Neural crest cell (in vitro differentiated cells): Measurements from ENCODE around the gene AFDN. TPM values are rescaled to one million over a fixed set of nuclear protein-coding genes. Genes with fewer than 3 reads are reported as not detected.
A peak's percentile ranks its signal among the peaks of the same experiment; 100 is the strongest.

ENCODE experiments used
- DNase-seq: peaks from one replicate; pipeline ENCODE4 v3.0.0; 2021; ENCODE audit warnings: low read depth, mixed read lengths, low spot score
- H3K27ac Mint-ChIP-seq: one replicate; pipeline ENCODE4 v1.8.0; 2021; ENCODE audit warnings: mild to moderate bottlenecking, mixed read lengths; ENCODE audit not compliant: unreplicated experiment
- H3K27me3 Mint-ChIP-seq: 2 replicates; pipeline ENCODE4 v1.8.0; 2021; ENCODE audit warnings: low read depth, mild to moderate bottlenecking, mixed read lengths
- H3K36me3 Mint-ChIP-seq: 2 replicates; pipeline ENCODE4 v1.8.0; 2021; ENCODE audit warnings: low read depth, mild to moderate bottlenecking, mixed read lengths
- H3K4me1 Mint-ChIP-seq: 2 replicates; pipeline ENCODE4 v1.8.0; 2021; ENCODE audit warnings: mixed read lengths
- H3K4me3 Mint-ChIP-seq: one replicate; pipeline ENCODE4 v1.8.0; 2021; ENCODE audit warnings: mild to moderate bottlenecking, mixed read lengths
- H3K9me3 Mint-ChIP-seq: 2 replicates; pipeline ENCODE4 v1.8.0; 2021; ENCODE audit warnings: mixed read lengths
- total RNA-seq: library from RNA; stranded (reverse); gene quantifications from 2 replicates; pipeline ENCODE4 v1.2.1, GENCODE V29; 2021
- TF ChIP-seq, protein P1 (sequence below): fragments of 200-600 bp; sonication (generic); conservative IDR thresholded peaks from 2 replicates; pipeline ENCODE4 v1.5.0; 2021; ENCODE audit warnings: antibody characterized with exemption, mild to moderate bottlenecking

Gene AFDN
- total RNA-seq, 1 donor from 2014 or later = 143 TPM

DNA sequence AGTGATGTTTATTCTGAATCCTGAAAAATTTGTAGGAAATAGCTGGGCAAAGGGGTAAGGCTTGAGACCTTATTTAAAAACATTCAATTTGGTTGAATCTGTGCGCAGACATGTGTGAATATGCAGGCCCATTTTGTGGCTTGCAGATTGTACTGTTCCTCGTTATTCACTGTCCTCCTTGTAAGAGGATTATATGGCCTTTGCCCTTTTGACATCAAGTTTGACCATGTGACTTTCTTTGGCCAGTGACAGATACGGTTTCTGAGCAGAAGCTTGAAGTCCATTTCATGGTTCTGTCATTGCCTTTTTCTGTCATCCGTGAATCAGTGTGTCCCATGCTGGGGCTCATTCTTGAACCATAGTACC lies 13.4 kb downstream of the AFDN start:
- no peak overlapping the region for H3K4me3 Mint-ChIP-seq
- no peak overlapping the region for H3K27ac Mint-ChIP-seq
- no peaks in the 10 kb centered on the region for H3K27me3 Mint-ChIP-seq
- no peaks in the 10 kb centered on the region for H3K36me3 Mint-ChIP-seq
- H3K9me3 Mint-ChIP-seq = no peaks in the 10 kb centered on the region
- no peak for DNase-seq
- peaks cover 16% of the 10 kb centered on the region for H3K4me1 Mint-ChIP-seq
- TF ChIP-seq, protein P1, sequence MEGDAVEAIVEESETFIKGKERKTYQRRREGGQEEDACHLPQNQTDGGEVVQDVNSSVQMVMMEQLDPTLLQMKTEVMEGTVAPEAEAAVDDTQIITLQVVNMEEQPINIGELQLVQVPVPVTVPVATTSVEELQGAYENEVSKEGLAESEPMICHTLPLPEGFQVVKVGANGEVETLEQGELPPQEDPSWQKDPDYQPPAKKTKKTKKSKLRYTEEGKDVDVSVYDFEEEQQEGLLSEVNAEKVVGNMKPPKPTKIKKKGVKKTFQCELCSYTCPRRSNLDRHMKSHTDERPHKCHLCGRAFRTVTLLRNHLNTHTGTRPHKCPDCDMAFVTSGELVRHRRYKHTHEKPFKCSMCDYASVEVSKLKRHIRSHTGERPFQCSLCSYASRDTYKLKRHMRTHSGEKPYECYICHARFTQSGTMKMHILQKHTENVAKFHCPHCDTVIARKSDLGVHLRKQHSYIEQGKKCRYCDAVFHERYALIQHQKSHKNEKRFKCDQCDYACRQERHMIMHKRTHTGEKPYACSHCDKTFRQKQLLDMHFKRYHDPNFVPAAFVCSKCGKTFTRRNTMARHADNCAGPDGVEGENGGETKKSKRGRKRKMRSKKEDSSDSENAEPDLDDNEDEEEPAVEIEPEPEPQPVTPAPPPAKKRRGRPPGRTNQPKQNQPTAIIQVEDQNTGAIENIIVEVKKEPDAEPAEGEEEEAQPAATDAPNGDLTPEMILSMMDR = no peak

DNA sequence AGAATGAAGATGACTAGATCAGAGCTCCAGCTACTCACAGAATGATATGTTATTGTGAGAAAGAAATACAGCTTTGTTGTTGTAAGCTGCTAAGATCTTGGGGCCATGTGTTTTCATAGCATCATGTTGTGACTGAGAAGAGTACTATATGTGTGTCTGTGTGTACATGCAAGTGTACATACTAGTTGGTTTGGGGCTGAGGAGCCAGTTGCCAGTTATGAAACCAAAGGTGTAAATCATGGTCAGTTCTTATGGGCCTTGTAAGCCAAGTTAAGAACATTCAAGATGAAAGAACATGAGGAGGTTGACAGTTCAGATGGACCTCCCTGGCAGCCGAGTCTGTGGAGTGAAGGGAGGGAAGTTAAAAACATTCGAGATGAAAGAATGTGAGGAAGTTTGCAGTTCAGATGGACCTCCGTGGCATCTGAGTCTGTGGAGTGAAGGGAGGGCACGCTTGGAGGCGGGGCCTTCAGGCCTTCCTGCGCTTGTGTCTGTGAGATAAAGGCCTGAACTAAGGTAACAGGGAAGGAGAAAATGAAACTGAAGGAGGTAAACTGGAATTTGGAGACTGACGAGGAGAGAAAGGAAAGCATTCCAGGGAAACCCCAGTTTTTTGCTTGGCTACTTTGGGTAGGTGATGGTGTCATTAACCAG lies 13.9 kb downstream of the AFDN start:
- no peak for DNase-seq
- Mint-ChIP-seq H3K27ac (no peak overlapping the region), H3K27me3 (no peaks in the 10 kb centered on the region), H3K4me3 (no peak overlapping the region), H3K36me3 (no peaks in the 10 kb centered on the region), H3K9me3 (no peaks in the 10 kb centered on the region), H3K4me1 (peaks cover 13% of the 10 kb centered on the region)
- TF ChIP-seq, protein P1 = no peak

DNA sequence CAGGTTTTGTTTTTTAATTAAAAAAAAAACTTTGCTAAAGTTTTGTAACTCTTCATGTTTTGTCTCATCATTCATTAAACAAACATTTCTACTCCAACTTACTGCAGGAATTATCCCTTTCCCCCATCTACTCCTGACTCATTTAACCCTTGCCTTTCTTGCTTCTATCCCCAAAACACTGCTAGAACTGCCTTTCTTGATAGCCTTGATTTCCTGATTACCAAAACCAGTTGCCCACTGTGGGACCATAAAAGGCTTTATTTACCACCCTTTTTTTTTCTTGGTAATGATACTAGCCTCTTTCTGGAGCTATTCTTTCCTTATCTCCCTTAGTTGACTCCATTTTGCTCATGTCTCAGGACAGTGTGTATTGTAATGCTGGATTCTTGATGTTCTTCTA lies 15.3 kb downstream of the AFDN start:
- peaks cover 10% of the 10 kb centered on the region for H3K4me1 Mint-ChIP-seq
- no peaks in the 10 kb centered on the region for H3K9me3 Mint-ChIP-seq
- H3K27me3 Mint-ChIP-seq = no peaks in the 10 kb centered on the region
- no peak overlapping the region for H3K27ac Mint-ChIP-seq
- no peaks in the 10 kb centered on the region for H3K36me3 Mint-ChIP-seq
- no peak overlapping the region for H3K4me3 Mint-ChIP-seq
- TF ChIP-seq, protein P1 = no peak
- DNase-seq = no peak

DNA sequence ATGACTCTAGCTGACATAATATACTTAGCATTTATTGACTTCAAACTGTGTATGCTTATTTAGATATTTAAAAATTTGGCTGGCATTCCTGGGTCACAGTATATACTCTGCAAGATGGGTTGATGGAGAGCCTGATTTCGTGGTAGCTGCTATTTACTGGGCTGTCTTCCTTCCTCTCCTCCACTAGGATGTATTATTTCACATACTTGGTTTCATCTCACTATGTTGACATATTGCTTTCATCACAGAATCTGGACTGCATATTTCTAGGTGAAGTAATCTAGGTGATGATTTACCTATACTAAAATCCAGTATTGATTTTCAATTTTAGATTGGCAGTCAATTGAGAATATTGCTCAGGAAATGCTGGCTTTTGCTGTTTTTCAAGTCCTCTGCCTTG lies 15.7 kb downstream of the AFDN start:
- Mint-ChIP-seq H3K27me3 (no peaks in the 10 kb centered on the region), H3K4me3 (no peak overlapping the region), H3K36me3 (no peaks in the 10 kb centered on the region), H3K9me3 (no peaks in the 10 kb centered on the region), H3K4me1 (peaks cover 15% of the 10 kb centered on the region), H3K27ac (no peak overlapping the region)
- TF ChIP-seq, protein P1 = peak; percentile 11
- DNase-seq = no peak

DNA sequence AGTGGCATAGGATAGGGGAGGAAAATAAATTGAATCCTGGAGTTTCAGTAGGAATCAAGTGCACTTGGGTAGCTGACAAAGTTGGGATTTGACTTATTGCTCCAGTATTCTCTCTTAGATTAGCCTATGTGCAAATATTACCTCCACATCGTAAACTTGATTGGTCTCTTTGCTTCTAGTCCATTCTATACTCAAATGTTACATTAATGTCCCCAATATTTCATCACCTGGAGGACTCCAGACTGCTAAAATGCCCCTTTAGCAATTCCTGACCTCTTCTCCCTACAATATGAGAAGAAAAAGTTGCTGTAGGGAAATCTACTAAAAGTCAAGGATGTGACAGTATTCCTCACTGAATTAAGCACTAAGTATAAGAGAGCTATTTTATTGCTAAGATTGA lies 16.3 kb downstream of the AFDN start:
- no peaks in the 10 kb centered on the region for H3K36me3 Mint-ChIP-seq
- H3K9me3 Mint-ChIP-seq = no peaks in the 10 kb centered on the region
- DNase-seq = no peak
- H3K4me1 Mint-ChIP-seq = peaks cover 19% of the 10 kb centered on the region
- H3K4me3 Mint-ChIP-seq = no peak overlapping the region
- H3K27me3 Mint-ChIP-seq = no peaks in the 10 kb centered on the region
- TF ChIP-seq, protein P1 = no peak
- H3K27ac Mint-ChIP-seq = no peak overlapping the region
